HFF-Myc (cell line): ENCODE results near the gene VLDLR.

Source experiments
- DNase-seq: peaks from one replicate; pipeline ENCODE4 v3.0.0-alpha.2; 2011; ENCODE audit warnings: low read depth; ENCODE audit errors: extremely low read depth
- H3K4me3 ChIP-seq: replicated peaks from 2 replicates; pipeline ENCODE4 v1.5.1; 2011; ENCODE audit warnings: low read depth, mild to moderate bottlenecking, control low read depth, low read length
- TF ChIP-seq, protein P1 (sequence below): IDR thresholded peaks from 2 replicates; pipeline ENCODE4 v1.5.1; 2012; ENCODE audit warnings: mild to moderate bottlenecking, low read depth, low read length, control low read depth; ENCODE audit errors: missing control alignments

The VLDLR gene

GRCh38 chr9:2681981-2682380, 60.4 kb downstream of the VLDLR start:
- no peak overlapping the region for H3K4me3 ChIP-seq
- TF ChIP-seq, protein P1, sequence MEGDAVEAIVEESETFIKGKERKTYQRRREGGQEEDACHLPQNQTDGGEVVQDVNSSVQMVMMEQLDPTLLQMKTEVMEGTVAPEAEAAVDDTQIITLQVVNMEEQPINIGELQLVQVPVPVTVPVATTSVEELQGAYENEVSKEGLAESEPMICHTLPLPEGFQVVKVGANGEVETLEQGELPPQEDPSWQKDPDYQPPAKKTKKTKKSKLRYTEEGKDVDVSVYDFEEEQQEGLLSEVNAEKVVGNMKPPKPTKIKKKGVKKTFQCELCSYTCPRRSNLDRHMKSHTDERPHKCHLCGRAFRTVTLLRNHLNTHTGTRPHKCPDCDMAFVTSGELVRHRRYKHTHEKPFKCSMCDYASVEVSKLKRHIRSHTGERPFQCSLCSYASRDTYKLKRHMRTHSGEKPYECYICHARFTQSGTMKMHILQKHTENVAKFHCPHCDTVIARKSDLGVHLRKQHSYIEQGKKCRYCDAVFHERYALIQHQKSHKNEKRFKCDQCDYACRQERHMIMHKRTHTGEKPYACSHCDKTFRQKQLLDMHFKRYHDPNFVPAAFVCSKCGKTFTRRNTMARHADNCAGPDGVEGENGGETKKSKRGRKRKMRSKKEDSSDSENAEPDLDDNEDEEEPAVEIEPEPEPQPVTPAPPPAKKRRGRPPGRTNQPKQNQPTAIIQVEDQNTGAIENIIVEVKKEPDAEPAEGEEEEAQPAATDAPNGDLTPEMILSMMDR: no peak
- no peak for DNase-seq

DNA sequence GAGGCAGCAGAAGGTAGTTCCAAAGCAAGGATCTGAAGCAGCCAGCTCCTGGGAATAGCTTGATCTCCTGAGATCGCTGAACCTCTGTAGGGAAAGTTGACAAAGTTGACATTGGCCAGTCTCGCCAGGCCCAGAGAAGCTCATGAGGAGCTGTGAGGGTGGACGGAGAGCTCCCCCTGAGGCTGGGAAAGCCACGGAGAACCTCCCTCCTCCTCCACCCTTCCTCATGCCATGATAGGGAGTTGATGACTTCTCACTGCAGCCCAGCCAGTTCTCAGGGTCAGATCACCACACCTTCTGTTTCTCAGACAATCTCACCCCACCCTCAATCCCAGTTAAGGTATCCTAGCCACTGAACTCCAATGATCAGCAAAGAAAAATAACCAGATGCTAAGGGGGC, 65.3 kb downstream of the VLDLR start:
- TF ChIP-seq, protein P1: no peak
- no peak for DNase-seq
- H3K4me3 ChIP-seq: no peak overlapping the region

GRCh38 chr9:2688636-2689035, 67.0 kb downstream of the VLDLR start:
- TF ChIP-seq, protein P1: no peak
- H3K4me3 ChIP-seq: no peak overlapping the region
- DNase-seq: no peak

- no peak overlapping the region for H3K4me3 ChIP-seq
- no peak for DNase-seq
- TF ChIP-seq, protein P1: no peak
Measured at GRCh38 chr9:2691212-2691611, 69.6 kb downstream of the VLDLR start.

DNA sequence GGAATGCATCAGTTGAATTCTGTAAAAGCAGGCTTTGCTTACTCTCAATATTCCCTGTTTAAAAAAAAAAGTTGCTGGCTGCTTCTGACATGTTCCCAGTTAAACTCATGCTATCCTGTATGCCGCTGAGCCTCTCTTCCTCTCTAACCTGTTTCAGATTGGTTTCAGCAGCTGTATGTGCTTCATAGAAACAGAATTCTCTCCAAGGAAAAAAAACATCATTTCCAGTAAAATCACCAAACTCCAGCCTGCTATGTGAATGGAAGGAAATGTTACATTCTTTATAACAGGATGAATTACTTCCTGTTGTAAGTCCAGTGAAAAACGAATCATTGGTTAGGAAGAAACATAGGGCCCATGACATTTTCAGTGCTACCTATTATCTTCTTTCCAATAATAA, 70.0 kb downstream of the VLDLR start:
- no peak overlapping the region for H3K4me3 ChIP-seq
- TF ChIP-seq, protein P1: no peak
- DNase-seq: no peak

- no peak overlapping the region for H3K4me3 ChIP-seq
- no peak for DNase-seq
- TF ChIP-seq, protein P1: no peak
Measured at GRCh38 chr9:2693056-2693455, 71.5 kb downstream of the VLDLR start.

GRCh38 chr9:2697492-2697891, 75.9 kb downstream of the VLDLR start:
- no peak overlapping the region for H3K4me3 ChIP-seq
- DNase-seq: no peak
- TF ChIP-seq, protein P1: no peak
